MCF 10A (cell line): ENCODE measurements around the gene RBP5. TPM values are rescaled to one million over a fixed set of nuclear protein-coding genes. Genes with fewer than 3 reads are reported as not detected.
A peak's percentile ranks its signal among the peaks of the same experiment; 100 is the strongest.
"Not testable (repeated sequence)": the region's sequence is repeated elsewhere in the genome, so short reads cannot be mapped to it uniquely, and the experiment has no call there.

ENCODE experiments used
- BruUV-seq: library from RNA; stranded (reverse); fragments of 400-500 nt; replicated peaks from 2 replicates; lab custom pipeline; 2021; lab: Mats Ljungman, UMichigan
- CTCF ChIA-PET: fragments of 300-600 bp; sonication (Branson Sonifier 250); formaldehyde crosslinking; extraction: SDS; loops from one replicate; lab custom pipeline; 2021; ENCODE audit warnings: antibody characterized with exemption, inconsistent platforms; lab: Yijun Ruan, JAX
- POLR2A ChIA-PET: fragments of 300-600, 350-650 bp; sonication (Branson Sonifier 250); formaldehyde crosslinking; extraction: SDS; loops from one replicate; lab custom pipeline; 2020; ENCODE audit warnings: antibody characterized with exemption, inconsistent platforms; lab: Yijun Ruan, JAX
- DNase-seq: peaks from one replicate; pipeline ENCODE4 v3.0.0-alpha.2; 2018; ENCODE audit not compliant: unreplicated experiment
- H3K27ac Mint-ChIP-seq: one replicate; pipeline ENCODE4 v1.8.0; 2022; ENCODE audit warnings: mild to moderate bottlenecking, low read depth, mixed read lengths; ENCODE audit not compliant: unreplicated experiment
- H3K27me3 Mint-ChIP-seq: one replicate; pipeline ENCODE4 v1.8.0; 2022; ENCODE audit warnings: mixed read lengths; ENCODE audit not compliant: insufficient read depth, unreplicated experiment
- H3K36me3 Mint-ChIP-seq: one replicate; pipeline ENCODE4 v1.8.0; 2022; ENCODE audit warnings: mild to moderate bottlenecking, moderate library complexity, mixed read lengths; ENCODE audit not compliant: insufficient read depth, unreplicated experiment
- H3K4me1 Mint-ChIP-seq: one replicate; pipeline ENCODE4 v1.8.0; 2022; ENCODE audit warnings: mixed read lengths; ENCODE audit not compliant: insufficient read depth, unreplicated experiment
- H3K4me3 Mint-ChIP-seq: one replicate; pipeline ENCODE4 v1.8.0; 2022; ENCODE audit warnings: mild to moderate bottlenecking, moderate library complexity, mixed read lengths; ENCODE audit not compliant: unreplicated experiment
- H3K9me3 Mint-ChIP-seq: one replicate; pipeline ENCODE4 v1.8.0; 2022; ENCODE audit warnings: mixed read lengths; ENCODE audit not compliant: unreplicated experiment
- CTCF ChIP-seq: fragments of 200-600 bp; IDR thresholded peaks from one replicate; pipeline ENCODE4 v1.8.0; 2022; ENCODE audit warnings: antibody characterized with exemption, mild to moderate bottlenecking; ENCODE audit not compliant: unreplicated experiment
- intact Hi-C: fragments of 100-400 bp; cut with micrococcal nuclease; formaldehyde crosslinking; loops from 2 replicates; pipeline ENCODE4 v1.14.1; 2022
- total RNA-seq: library from RNA; stranded (reverse); gene quantifications from 2 replicates; pipeline ENCODE4 v1.2.3, GENCODE V29; 2022

Gene RBP5
- total RNA-seq, 1 experiment from 2014 or later, result not detected

GRCh38 chr12:7108003-7108795 is 20.5 kb downstream of the RBP5 start:
- Mint-ChIP-seq H3K36me3 (peaks cover 36% of the 10 kb centered on the region), H3K4me1 (peaks cover 32% of the 10 kb centered on the region), H3K27me3 (no peaks in the 10 kb centered on the region), H3K27ac (peak overlapping the region; percentile 90), H3K9me3 (no peaks in the 10 kb centered on the region), H3K4me3 (peak overlapping the region; percentile 95)
- no TSS peak for BruUV-seq
- ChIA-PET POLR2A (interaction anchor here (0.6 to 3.6 kb wide), 32 partner anchors 9 to 256 kb away, joined by 3 to 71 read pairs (median 7); partner anchors contain the start of genes C12orf57, C1R, C1S and EMG1), CTCF (interaction anchor here (0.6 to 8.3 kb wide), 31 partner anchors 9 to 754 kb away, joined by 3 to 123 read pairs (median 6); partner anchors contain the start of genes C12orf57, C1R, C1S and LPCAT3)
- TF ChIP-seq CTCF, result no peak
- intact Hi-C loops, result loop anchor here (2.0 to 5.0 kb wide), 2 partner anchors 146 to 183 kb away; no protein-coding TSS in a partner anchor
- peak; percentile 91 for DNase-seq

- peak overlapping the region; percentile 95 for H3K4me3 Mint-ChIP-seq
- peak overlapping the region; percentile 90 for H3K27ac Mint-ChIP-seq
- ChIA-PET CTCF (interaction anchor here (0.5 to 8.3 kb wide), 28 partner anchors 8 to 725 kb away, joined by 3 to 123 read pairs (median 6); partner anchors contain the start of genes C12orf57, C1R, C1S and LPCAT3), POLR2A (interaction anchor here (0.6 to 3.6 kb wide), 28 partner anchors 11 to 255 kb away, joined by 3 to 71 read pairs (median 7); partner anchors contain the start of genes C12orf57, C1R, C1S and EMG1)
- intact Hi-C loops, result loop anchor here (2.0 to 5.0 kb wide), 2 partner anchors 145 to 183 kb away; no protein-coding TSS in a partner anchor
- no peak for TF ChIP-seq CTCF
- TSS peak; percentile 31 for BruUV-seq
- peaks cover 37% of the 10 kb centered on the region for H3K4me1 Mint-ChIP-seq
- no peaks in the 10 kb centered on the region for H3K27me3 Mint-ChIP-seq
- peak; percentile 53 for DNase-seq
- H3K9me3 Mint-ChIP-seq, result no peaks in the 10 kb centered on the region
- peaks cover 40% of the 10 kb centered on the region for H3K36me3 Mint-ChIP-seq
Measured at GRCh38 chr12:7107636-7108002, 21.1 kb downstream of the RBP5 start.

- BruUV-seq, H3K27me3 Mint-ChIP-seq, H3K9me3 Mint-ChIP-seq, DNase-seq: not testable (repeated sequence)
- ChIA-PET POLR2A (interaction anchor here (0.8 to 3.6 kb wide), 23 partner anchors 13 to 255 kb away, joined by 3 to 71 read pairs (median 7); partner anchors contain the start of genes C12orf57, C1R, C1S and EMG1), CTCF (interaction anchor here (0.5 to 8.3 kb wide), 26 partner anchors 8 to 725 kb away, joined by 3 to 123 read pairs (median 6); partner anchors contain the start of genes C12orf57, C1R, C1S and LPCAT3)
- Mint-ChIP-seq H3K27ac (peak overlapping the region; percentile 90), H3K36me3 (peaks cover 45% of the 10 kb centered on the region), H3K4me1 (peaks cover 41% of the 10 kb centered on the region), H3K4me3 (peak overlapping the region; percentile 95)
- intact Hi-C loops, result loop anchor here (5.0 kb wide), 1 partner anchor 145 kb away; no protein-coding TSS in a partner anchor
Measured at GRCh38 chr12:7107181-7107580, 21.5 kb downstream of the RBP5 start.

- Mint-ChIP-seq H3K4me3 (peak overlapping the region; percentile 95), H3K9me3 (no peaks in the 10 kb centered on the region), H3K27me3 (no peaks in the 10 kb centered on the region), H3K27ac (peak overlapping the region; percentile 90), H3K36me3 (peaks cover 52% of the 10 kb centered on the region), H3K4me1 (peaks cover 41% of the 10 kb centered on the region)
- no TSS peak for BruUV-seq
- CTCF ChIA-PET, result interaction anchor here (0.8 to 3.0 kb wide), 3 partner anchors 10 to 57 kb away, joined by 6 to 15 read pairs (median 12); partner anchors contain the start of gene C1R
- intact Hi-C loops, result loop anchor here (5.0 kb wide), 1 partner anchor 144 kb away; no protein-coding TSS in a partner anchor
- POLR2A ChIA-PET, result interaction anchor here (1.6 kb wide), 1 partner anchor 143 kb away, joined by 3 read pairs; no protein-coding TSS in a partner anchor
- DNase-seq, result no peak
- no peak for TF ChIP-seq CTCF
Measured at GRCh38 chr12:7106082-7106481, 22.6 kb downstream of the RBP5 start.
